ENCODE results near the gene RAB40A.
"Not testable (repeated sequence)": the region's sequence is repeated elsewhere in the genome, so short reads cannot be mapped to it uniquely, and the experiment has no call there.

The RAB40A gene

DNA sequence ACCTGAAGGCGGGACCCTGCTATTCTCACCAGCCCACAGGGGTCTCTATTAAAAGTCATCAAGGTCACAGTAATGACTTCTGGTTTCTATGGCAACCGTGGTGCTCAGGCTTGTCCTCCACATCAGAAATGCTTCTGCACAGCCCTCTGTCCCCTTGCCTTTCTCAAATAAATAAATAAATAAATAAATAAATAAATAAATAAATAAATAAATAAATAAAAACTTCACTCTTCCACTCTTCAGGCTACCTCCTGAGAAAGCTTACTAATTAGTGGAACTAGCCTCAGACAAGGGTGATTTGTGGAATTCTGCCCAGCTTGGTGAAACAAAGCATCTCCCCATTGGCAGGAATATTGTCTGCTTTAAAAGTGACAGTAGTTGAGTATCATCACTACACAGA lies 5.5 kb upstream of the RAB40A start:
- in situ Hi-C loops (cut with MboI; ENCODE audit: low sequenced_read_pairs), result no loop called here

DNA sequence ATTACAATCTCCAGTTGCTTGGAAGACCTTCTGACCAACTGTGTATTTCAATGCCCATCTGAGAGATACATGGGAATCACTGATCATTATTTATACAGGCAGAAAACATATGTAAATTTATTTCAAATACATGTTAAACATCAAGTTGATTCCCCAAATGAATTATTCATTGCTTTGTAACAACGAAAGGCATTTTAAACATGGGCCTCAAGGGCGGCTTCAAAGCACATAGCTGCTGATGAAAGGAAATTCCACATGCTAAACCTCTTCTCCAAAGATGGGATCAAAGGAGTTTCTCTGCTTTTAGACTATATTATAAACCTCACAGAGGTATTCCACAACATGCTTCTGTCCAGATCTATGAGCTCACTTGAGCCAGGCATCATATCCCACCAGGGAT lies 4.3 kb upstream of the RAB40A start:
- in situ Hi-C loops (cut with MboI; ENCODE audit: low sequenced_read_pairs), result no loop called here

DNA sequence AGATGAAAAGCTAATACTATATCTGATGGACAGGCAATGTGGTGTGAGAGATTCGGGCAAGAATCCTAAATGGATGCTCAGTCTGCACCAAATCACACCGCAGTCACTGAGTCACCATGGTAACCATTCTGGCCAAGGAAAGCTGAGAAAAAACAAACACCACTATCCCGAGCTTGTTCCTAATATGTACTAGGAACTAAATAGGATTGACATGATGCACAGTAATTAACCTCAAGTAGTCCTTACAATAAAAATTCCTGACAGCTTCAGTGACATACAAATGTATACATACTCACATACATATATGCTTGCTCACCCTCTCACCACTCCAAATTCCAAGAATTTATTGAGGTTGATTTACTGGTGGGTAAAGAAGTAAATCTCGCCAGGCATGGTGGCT lies 1.1 kb upstream of the RAB40A start:
- in situ Hi-C loops (cut with MboI; ENCODE audit: low sequenced_read_pairs), result no loop called here

DNA sequence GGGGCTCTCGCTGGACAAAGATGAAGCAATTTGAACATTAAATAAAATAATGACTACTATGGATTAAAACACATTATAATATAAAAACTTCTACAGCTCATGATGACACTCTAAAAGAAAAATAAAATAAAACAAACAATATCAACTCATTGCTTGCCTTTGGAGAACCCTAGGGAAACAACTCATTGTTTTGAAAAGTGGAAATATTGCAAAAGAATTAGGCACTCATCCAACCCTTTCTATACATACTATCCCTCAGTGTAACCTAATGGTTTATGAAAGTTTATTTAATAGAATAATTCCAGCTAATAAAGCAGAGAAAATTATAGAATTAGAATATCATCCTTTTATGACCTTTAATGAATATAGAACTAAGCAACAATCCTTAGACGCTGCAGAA lies 718 bp downstream of the RAB40A start:
- in situ Hi-C loops (cut with MboI; ENCODE audit: low sequenced_read_pairs), result no loop called here

DNA sequence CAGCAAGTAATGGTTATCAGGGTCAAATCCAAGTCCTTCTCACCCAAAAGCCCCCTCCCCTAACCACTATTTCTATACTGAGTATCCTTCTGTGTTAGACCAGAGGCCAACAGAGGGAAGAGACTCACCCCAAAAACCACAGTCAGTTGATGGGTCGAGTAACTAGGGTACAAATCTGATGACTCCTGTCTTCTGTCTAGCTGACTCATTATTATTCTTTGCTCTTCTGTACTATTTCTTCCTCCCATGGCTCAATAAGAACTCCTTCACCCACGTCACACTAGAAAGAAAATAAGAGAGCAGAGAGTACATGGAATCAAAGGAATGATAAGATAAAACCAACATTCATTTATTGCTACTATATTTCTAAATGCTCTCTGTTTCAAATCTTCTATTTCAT lies 2.0 kb downstream of the RAB40A start:
- in situ Hi-C loops (cut with MboI; ENCODE audit: low sequenced_read_pairs), result no loop called here

DNA sequence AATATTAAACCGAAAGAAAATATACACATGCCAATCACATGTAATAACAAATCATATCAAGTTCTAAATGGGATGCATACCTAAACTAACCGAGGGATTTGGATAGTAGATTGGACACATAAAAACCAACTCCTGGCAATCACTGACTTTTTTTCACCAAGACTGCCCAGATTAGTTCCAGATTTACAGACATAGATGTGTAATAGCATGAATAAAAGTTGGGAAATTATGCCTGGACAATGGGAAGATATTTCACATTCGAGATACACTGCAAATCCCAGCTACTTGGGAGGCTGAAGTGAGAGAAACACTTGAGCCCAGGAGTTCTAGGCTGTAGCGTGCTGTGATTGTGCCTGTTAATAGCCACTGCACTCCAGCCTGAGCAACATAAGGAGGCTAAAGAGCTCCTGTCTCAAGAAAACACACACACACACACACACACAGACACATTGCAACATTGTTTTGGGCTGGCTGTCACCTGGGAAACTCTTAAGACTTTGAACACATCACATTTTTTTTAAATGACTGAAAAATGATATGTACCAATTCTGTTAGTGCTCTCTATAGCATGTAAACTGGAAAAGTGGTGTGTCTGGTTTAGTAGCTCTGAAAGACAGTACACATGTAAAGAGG lies 5.7 kb downstream of the RAB40A start:
- in situ Hi-C loops (cut with MboI; ENCODE audit: low sequenced_read_pairs), result no loop called here

DNA sequence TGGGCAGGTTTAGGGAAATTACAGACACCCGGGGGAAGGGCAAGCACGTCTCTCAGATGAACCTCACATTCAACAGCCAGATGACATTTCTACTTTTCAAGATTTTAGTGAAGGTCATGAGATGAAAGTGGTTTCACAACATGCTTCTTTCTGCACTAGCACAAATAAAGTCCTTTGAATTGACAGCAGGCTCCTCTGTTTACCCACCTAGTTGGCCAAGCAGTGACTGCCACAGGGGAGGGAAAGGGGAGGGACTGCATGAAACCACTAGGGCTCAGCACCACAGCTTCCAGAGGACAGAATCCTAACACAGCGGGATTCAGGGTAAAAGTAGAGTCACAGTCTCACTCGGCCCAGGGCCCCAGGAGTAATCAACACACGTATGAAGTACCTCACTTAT lies 6.2 kb downstream of the RAB40A start:
- in situ Hi-C loops (cut with MboI; ENCODE audit: low sequenced_read_pairs), result no loop called here

DNA sequence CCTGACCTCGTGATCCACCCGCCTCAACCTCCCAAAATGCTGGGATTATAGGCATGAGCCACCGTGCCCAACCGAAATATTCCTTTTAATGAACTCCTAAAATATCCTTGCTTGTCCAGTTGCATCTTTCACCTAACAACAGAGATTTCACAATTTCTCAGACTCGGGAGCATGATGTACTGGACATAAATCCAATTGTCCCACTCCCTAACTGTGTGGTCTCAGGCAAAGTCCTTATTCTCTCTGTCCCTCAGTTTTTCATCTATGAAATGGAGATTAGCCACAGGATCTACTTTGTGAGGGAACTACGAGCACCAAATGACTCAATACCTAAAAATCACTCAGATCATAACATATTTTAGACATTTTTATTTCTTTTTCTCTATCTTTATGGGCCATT lies 9.3 kb downstream of the RAB40A start:
- in situ Hi-C loops (cut with MboI; ENCODE audit: low sequenced_read_pairs), result no loop called here

DNA sequence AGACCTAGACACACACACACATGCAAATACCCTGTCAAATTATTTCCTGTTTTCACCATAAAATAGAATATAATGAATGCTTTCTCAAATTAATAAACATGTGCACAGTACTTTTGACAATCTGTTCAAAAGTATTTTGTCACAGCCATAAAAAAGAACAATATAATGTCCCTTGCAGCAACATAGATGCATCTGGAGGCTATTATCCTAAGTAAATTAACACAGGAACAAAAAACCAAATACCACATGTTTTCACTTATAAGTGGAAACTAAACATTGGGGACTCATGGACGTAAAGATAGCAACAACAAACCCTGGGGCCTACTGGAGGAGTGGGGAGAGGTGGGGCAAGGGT lies 15.5 kb downstream of the RAB40A start:
- in situ Hi-C loops (cut with MboI; ENCODE audit: low sequenced_read_pairs), result no loop called here

DNA sequence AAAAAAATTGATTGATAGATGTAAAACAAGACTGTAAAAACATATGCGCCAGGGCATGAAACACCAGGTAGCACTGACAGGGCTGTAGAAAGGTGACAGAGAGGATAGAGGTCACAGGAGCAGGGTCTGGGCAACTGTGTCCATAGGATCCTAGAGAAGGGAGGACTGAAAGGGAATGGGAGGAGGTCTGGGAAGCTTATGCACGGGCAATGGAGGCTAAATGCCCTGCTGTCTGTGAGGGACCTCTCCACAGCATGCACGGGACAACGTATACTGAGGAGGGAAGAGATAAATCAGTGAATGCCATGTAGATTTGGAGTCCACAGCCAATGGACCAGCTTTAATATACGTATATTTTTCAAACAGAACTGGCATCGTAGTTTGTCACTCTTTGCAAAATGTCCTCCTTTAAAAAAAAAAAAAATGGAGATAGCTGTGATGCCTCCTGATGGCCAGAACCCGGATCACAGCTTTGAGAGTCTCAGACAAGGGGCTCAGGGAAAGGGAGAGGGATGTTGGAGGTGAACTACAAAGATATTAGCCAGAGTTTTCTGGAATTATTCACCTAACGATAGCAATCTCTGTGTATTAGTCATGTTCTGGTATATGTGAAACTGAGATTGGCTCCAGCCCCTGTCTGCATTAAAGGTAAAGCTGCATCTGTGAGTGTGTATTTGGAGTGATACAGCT lies 16.0 kb downstream of the RAB40A start:
- in situ Hi-C loops (cut with MboI; ENCODE audit: low sequenced_read_pairs), result no loop called here

DNA sequence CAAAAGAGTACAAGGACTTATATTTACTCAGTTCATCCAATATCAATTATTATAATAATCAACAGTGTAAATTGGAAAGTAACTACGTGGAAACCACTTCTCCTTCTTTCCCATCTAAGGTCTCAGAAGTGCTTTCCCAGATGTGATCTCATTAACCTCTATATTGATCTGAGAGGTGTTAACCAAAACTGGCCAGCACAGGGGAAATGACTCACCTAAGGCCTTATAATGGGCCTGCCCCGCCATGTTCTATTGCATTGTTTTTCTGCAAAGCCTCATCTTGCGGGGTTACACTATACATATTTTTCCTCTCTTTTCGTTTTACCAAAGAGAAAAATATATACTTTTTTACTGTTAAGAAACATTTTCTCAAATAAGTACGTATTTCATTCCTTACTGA lies 20.5 kb downstream of the RAB40A start:
- in situ Hi-C loops (cut with MboI; ENCODE audit: low sequenced_read_pairs), result no loop called here

DNA sequence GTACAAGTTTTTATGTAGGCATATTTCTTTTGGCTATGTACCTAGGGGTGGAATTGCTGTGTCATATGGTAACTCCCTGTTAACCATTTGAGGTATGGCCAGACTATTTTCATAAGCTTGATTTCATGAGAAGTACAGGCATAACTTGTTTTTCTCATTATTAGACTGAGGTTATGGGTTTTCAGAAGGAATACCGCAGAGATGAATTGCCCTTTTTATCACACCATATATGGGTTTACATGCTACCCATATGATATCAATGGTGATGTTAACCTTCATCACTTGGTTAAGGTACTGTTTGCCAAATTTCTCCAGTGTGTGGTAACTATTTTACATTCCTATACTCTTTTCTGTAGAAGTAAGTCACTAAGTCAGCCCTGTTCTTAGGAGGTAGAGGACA lies 23.5 kb downstream of the RAB40A start:
- in situ Hi-C loops (cut with MboI; ENCODE audit: low sequenced_read_pairs), result no loop called here

DNA sequence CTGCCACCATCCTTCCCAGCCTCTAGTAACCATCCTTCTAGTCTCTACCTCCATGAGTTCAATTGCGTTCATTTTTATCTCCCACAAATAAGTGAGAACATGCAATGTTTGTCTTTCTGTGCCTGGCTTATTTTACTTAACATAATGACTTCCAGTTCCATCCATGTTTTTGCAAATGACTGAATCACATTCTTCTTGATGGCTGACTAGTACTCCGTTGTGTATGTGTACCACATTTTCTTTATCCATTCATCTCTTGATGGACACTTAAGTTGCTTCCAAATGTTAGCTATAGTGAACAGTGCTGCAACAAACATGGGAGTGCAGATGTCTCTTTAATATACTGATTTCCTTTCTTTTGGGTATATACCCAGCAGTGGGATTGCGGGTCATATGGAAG lies 25.7 kb downstream of the RAB40A start:
- in situ Hi-C loops (cut with MboI; ENCODE audit: low sequenced_read_pairs), result not testable (repeated sequence)

DNA sequence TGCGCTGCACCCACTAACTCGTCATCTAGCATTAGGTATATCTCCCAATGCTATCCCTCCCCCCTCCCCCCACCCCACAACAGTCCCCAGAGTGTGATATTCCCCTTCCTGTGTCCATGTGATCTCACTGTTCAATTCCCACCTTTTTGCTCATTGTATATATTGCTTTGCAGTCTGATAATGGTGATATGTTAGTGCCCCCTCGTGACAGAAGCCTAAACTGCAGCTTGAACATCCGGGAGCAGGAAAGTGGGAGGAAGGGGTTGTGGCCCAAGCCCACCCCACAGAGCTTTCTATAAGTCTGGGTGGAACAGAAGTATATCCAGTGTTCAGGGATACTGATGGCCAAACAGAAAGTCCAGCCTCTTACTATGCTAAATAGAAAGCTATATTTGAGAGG lies 29.6 kb downstream of the RAB40A start:
- in situ Hi-C loops (cut with MboI; ENCODE audit: low sequenced_read_pairs), result not testable (repeated sequence)

DNA sequence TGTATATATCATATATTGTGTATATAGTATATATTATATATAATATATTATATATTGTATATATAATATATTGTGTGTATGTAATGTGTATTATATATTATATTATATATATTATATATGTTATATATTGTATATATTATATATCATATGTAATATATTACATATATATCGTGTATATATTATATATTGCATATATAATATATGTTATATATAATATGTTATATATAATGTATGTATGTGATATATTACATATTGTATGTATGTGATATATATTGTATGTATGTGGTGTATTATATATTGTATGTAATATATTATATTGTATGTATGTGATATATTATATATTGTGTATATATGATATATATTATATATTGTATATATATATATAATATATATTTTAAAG lies 30.5 kb downstream of the RAB40A start:
- in situ Hi-C loops (cut with MboI; ENCODE audit: low sequenced_read_pairs), result no loop called here

DNA sequence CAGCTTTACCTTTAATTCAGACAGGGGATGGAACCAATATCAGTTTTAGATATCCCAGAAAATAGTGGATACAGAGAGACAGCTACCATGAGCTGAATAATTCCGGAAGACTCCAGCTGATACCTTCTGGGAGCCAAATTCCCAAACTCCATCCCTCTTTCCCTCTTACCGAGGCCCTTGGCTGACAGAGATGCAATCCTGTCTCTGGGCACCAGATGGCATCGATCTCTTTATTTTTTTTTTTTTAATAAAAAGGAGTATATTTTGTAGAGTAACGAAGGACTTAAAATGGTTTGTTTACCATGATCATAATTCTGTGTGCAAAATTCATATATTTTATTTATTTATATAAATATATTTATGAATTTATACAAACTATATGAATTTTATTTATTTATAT lies 31.0 kb downstream of the RAB40A start:
- in situ Hi-C loops (cut with MboI; ENCODE audit: low sequenced_read_pairs), result no loop called here

DNA sequence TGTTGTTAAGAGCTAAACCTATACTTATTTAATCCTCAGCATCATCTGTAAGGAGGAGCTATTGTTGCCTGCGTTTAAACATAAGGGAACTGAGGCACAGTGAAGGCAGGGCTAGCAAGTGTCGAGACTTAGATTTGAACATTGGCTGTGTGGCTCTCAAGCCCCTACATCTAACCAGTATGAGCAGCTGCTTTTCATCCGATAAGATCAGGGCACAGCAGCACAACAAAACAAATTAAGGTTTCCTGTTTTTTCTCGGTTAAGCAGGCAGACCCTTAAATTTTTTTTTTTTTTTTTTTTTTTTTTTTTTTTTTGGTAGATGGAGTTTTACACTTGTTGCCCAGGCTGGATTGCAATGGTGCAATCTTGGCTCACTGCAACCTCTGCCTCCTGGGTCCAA lies 35.6 kb downstream of the RAB40A start:
- in situ Hi-C loops (cut with MboI; ENCODE audit: low sequenced_read_pairs), result no loop called here

DNA sequence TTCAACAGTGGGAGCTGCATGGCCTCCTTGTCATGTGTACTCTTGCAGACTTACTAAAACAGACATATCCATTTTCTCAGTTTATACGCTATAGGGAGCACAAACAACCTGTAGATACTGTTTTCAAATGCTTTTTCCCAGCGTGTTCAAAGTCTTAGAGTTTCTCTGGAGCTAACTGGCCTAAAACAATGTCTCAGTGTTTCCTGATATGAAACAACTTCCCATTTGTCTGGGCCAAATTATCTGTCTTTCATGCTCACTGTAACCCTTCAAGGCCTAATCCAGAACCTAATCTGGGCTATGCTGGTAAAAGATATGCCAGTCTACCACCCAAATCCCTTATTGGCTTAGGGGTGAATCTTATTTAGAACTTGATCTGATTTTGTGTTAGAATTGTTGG lies 38.8 kb downstream of the RAB40A start:
- in situ Hi-C loops (cut with MboI; ENCODE audit: low sequenced_read_pairs), result no loop called here

DNA sequence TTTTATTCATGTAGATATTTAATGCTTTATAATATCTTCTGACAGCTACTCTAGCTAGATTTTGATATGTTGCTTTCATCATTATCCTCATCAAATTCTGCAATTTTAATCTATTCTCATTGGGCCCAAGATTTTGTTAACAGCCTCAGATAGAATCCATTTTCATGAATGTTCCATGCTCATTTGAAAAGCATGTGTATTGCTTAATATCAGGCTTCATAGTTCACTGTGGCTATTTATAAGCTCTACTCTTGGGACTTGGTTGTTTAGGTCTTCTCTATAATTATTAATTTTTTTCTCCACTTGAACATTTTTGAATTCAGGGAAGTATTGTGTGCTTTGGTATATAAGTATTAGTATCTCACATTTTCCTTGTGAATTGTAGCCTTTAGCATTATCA lies 41.8 kb downstream of the RAB40A start:
- in situ Hi-C loops (cut with MboI; ENCODE audit: low sequenced_read_pairs), result no loop called here

DNA sequence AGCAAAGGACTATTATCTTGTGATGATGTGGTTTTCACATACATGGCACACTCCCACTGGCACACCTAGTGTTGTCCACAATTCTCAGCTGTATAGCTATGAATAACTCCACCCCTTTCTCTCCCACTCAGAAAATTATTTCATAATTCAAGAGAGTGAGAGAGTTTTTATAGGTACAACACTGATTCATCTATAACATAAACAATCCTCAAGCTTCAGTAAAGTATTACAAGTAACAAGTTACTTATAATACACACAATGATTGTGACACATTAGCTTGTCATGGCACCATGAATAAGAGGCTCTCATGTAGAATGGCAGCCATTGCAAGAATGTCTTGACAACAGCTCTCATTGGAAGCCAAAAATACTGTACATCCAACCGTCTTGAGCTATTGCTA lies 43.9 kb downstream of the RAB40A start:
- in situ Hi-C loops (cut with MboI; ENCODE audit: low sequenced_read_pairs), result no loop called here

DNA sequence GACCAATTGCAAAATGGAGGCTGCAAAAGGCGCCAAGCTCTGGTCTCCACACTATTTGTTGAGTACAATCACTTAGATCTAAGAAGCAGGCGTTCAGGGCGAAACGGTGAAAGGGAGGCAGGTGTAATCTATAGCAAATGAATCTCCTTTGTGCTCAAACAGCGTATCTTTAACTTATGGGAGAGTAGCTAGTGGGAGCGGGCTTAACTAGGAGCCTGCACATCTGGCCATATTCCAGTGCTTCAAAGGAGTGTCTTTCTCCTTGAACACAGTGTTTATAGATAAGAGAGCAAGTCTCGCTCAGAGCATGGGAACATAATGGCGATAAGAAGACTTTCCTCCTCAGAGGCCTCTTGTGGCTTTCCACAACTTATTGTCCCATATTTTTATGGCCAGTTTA lies 49.3 kb downstream of the RAB40A start:
- in situ Hi-C loops (cut with MboI; ENCODE audit: low sequenced_read_pairs), result not testable (repeated sequence)

DNA sequence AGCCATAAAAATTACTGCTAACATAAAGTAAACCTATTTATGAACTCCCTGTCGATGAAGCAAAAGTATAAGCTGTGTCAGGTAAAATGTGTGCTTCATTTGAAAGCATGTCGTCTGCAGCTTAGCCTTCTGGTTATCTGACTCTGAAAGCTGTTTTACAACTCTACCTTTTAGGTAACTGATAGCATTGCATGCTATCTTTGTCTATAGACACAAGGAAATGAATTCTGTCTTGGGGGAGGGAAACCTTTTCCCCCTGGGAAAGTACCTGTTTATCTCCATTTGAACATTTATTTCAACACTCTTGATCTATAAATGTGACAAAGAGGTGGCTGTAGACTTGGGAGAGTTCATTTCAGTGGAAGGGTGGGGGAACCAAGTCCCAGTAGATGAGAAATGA lies 51.4 kb downstream of the RAB40A start:
- in situ Hi-C loops (cut with MboI; ENCODE audit: low sequenced_read_pairs), result no loop called here

DNA sequence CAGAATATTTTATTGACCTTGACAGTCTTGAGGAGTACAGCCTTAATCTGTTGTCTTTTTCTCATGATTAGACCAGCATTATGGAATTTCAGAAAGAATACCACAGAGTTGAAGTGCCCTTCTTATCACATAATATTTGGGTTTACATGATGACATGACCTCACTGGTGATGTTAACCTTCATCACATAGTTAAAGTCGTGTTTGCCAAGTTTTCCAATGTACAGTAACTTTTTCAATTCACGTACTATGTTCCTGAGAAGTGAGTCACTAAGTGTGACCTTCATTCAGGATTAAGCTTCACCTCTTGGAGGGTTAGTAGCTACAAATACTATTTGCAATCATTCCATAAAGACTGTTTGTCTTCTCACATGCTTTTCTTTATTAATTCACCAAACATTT lies 52.1 kb downstream of the RAB40A start:
- in situ Hi-C loops (cut with MboI; ENCODE audit: low sequenced_read_pairs), result no loop called here

Measured in hTERT RPE-1 (cell line).